ENCODE data around the gene GSDME.

GRCh38 chr7:24659505-24659904 lies 97.8 kb downstream of the GSDME start:
- TF ChIP-seq CTCF (IDR thresholded peaks at IDR 0.05) (no peak), POLR2A (IDR thresholded peaks at IDR 0.05) (no peak)

Measured in upper lobe of left lung (tissue), 4 donors.